T-helper 2 cell treated with Interferon-gamma antibody and Interleukin-4, amounts not matched to agents 5 μg/mL and 100 μg/mL, for 36 hours (primary cell): ENCODE measurements around the gene TP53INP2.
A peak's percentile ranks its signal among the peaks of the same experiment; 100 is the strongest.

Source experiments
- DNase-seq: peaks from one replicate; pipeline ENCODE4 v3.0.0; 2021; ENCODE audit warnings: low spot score
- H3K27ac Mint-ChIP-seq: one replicate; pipeline ENCODE4 v1.8.0; 2021; ENCODE audit warnings: mild to moderate bottlenecking, mixed read lengths
- H3K27me3 Mint-ChIP-seq: one replicate; pipeline ENCODE4 v1.8.0; 2021; ENCODE audit warnings: low read depth, mixed read lengths
- H3K36me3 Mint-ChIP-seq: one replicate; pipeline ENCODE4 v1.8.0; 2021; ENCODE audit warnings: low read depth, mixed read lengths
- H3K4me1 Mint-ChIP-seq: one replicate; pipeline ENCODE4 v1.8.0; 2021; ENCODE audit warnings: low read depth, mixed read lengths
- H3K4me3 Mint-ChIP-seq: one replicate; pipeline ENCODE4 v1.8.0; 2022; ENCODE audit warnings: mild to moderate bottlenecking, moderate library complexity, mixed read lengths
- H3K9me3 Mint-ChIP-seq: one replicate; pipeline ENCODE4 v1.8.0; 2021; ENCODE audit warnings: mixed read lengths

TP53INP2 gene

GRCh38 chr20:34691838-34692237 lies 12.3 kb upstream of the TP53INP2 start:
- H3K36me3 Mint-ChIP-seq = no peaks in the 10 kb centered on the region
- H3K27me3 Mint-ChIP-seq = peaks cover 3% of the 10 kb centered on the region
- H3K9me3 Mint-ChIP-seq = no peaks in the 10 kb centered on the region
- no peaks in the 10 kb centered on the region for H3K4me1 Mint-ChIP-seq
- no peak overlapping the region for H3K27ac Mint-ChIP-seq
- no peak overlapping the region for H3K4me3 Mint-ChIP-seq
- no peak for DNase-seq

DNA sequence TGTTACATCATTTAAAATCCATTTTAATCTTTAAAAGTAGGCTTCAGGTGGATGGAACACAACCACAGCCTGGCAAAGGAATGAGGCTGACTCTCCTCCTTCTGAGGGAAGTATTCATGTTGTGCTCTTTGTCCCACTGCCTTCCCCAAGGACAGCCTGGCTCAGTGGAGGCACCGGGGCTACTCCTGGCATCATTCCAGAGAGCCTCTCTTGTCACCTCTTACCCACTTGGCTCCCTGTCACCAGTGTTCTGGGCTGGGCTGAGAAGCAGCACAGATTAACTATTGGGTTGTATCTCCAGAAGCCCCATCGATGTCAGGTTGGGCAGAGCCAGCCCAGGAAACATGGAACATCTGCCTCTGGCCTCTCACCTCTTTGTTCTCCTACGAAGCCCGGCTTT lies 10.7 kb upstream of the TP53INP2 start:
- no peak for DNase-seq
- no peaks in the 10 kb centered on the region for H3K4me1 Mint-ChIP-seq
- H3K27ac Mint-ChIP-seq = no peak overlapping the region
- peaks cover 3% of the 10 kb centered on the region for H3K27me3 Mint-ChIP-seq
- no peaks in the 10 kb centered on the region for H3K9me3 Mint-ChIP-seq
- H3K36me3 Mint-ChIP-seq = no peaks in the 10 kb centered on the region
- no peak overlapping the region for H3K4me3 Mint-ChIP-seq

DNA sequence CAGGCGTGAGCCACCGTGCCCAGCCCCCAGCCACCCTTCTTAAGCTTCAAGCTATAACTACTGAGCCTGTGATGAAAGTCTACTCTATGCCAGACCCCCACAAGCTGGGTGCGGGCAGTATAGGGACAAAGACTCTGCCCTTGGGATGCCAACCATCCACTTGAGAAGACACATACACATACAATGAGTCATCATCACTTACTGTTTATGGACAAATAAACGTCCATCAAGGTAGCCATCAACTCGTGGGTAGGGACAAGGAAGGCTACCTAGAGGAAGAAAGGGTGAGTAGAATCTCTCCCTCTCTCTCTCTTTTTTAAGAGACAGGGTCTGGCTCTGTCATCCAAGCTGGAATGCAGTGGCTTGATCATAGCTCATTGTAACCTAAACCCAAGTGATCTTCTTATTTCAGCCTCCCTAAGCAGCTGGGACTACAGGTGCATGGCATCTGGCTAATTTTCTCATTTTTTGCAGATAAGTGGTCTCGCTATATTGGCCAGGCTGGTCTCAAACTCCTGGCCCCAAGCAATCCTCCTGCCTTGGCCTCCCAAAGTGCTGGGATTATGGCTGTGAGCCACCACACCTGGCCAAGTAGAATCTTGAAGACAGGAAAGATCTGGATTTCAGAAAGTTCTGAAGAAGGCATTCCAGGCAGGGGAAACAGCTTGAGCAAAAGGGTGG lies 2.6 kb upstream of the TP53INP2 start:
- H3K27ac Mint-ChIP-seq = no peak overlapping the region
- H3K36me3 Mint-ChIP-seq = no peaks in the 10 kb centered on the region
- peaks cover 20% of the 10 kb centered on the region for H3K4me1 Mint-ChIP-seq
- no peak overlapping the region for H3K4me3 Mint-ChIP-seq
- H3K9me3 Mint-ChIP-seq = no peaks in the 10 kb centered on the region
- H3K27me3 Mint-ChIP-seq = peaks cover 14% of the 10 kb centered on the region
- DNase-seq = no peak

DNA sequence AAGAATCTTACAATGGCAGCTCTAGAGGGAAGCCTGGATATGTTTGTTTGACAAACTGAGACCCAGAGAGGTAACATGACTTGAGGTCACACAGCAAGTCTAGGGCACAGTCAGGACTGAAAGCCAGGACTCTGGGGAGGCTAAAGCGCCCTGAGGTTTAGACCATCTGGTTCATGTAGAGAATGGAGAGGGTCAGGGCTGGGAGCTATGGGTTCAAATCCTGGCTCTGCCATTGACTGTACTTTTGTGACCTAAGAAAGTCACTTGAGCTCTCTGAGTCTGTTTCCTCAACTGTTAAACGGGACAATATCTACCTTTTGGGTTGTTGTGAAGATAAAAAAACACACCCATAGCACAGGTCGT lies 1.1 kb upstream of the TP53INP2 start:
- Mint-ChIP-seq H3K27me3 (peaks cover 14% of the 10 kb centered on the region), H3K9me3 (no peaks in the 10 kb centered on the region), H3K36me3 (no peaks in the 10 kb centered on the region), H3K27ac (peak overlapping the region; percentile 93), H3K4me1 (peaks cover 23% of the 10 kb centered on the region), H3K4me3 (peak overlapping the region; percentile 90)
- DNase-seq = no peak

GRCh38 chr20:34703424-34704176 lies 544 bp upstream of the TP53INP2 start:
- Mint-ChIP-seq H3K36me3 (no peaks in the 10 kb centered on the region), H3K9me3 (no peaks in the 10 kb centered on the region), H3K27ac (peak overlapping the region; percentile 93), H3K4me3 (peak overlapping the region; percentile 90), H3K4me1 (peaks cover 27% of the 10 kb centered on the region), H3K27me3 (peaks cover 14% of the 10 kb centered on the region)
- DNase-seq = no peak

- peak overlapping the region; percentile 94 for H3K27ac Mint-ChIP-seq
- H3K27me3 Mint-ChIP-seq = peaks cover 12% of the 10 kb centered on the region
- peak overlapping the region; percentile 93 for H3K4me3 Mint-ChIP-seq
- H3K36me3 Mint-ChIP-seq = no peaks in the 10 kb centered on the region
- H3K9me3 Mint-ChIP-seq = no peaks in the 10 kb centered on the region
- DNase-seq = no peak
- peaks cover 28% of the 10 kb centered on the region for H3K4me1 Mint-ChIP-seq
Measured at GRCh38 chr20:34705008-34705396, 858 bp downstream of the TP53INP2 start.

DNA sequence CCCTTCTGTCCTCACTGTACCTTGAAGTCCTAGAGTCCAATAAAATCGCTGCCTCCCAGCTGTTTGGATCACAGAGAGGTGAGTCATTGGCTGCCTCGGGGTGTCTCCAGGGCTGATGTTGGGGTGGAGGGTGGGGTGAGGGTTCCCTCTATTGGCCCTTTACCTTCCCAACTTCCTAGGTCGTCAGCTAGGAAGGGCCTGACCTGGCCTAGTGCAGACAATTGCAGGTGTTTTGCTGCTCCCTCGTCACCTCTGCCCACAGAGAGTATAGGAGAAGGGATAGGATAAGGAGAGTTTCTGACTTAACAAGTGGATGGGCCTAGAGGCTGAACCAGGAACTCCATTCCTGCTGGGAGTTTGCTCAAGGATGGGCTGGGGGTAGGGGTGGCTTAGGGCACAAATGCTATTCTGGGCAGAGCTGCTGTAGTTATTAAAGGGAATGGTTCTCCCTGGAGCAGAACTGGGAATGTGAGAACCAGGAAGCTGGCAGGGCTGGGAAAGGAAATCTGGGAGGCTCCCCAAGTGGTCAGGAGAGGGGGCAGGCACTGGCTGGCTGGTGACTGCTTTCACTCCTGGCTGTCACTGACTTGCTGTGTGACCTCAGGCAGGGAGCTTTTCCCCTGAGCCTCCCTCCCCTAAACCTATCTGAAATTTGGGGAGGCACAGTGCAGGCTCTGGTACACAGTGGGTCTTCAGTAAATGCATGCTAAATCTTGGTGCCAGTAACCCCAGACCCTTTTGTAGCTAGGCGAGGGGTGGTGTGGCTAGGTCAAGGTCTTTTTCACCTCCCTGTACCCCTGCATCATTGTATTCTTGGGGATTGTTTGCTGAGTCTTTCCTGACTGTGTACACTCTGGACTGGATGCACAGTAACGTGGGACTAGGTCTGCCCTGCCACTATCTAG lies 1.5 kb downstream of the TP53INP2 start:
- Mint-ChIP-seq H3K27ac (peak overlapping the region; percentile 60), H3K36me3 (no peaks in the 10 kb centered on the region), H3K9me3 (no peaks in the 10 kb centered on the region), H3K4me1 (peaks cover 33% of the 10 kb centered on the region), H3K27me3 (peaks cover 17% of the 10 kb centered on the region), H3K4me3 (peak overlapping the region; percentile 93)
- DNase-seq = no peak

GRCh38 chr20:34706302-34706875 lies 2.2 kb downstream of the TP53INP2 start:
- peaks cover 34% of the 10 kb centered on the region for H3K4me1 Mint-ChIP-seq
- H3K27ac Mint-ChIP-seq = no peak overlapping the region
- DNase-seq = no peak
- no peak overlapping the region for H3K4me3 Mint-ChIP-seq
- H3K36me3 Mint-ChIP-seq = no peaks in the 10 kb centered on the region
- peaks cover 19% of the 10 kb centered on the region for H3K27me3 Mint-ChIP-seq
- no peaks in the 10 kb centered on the region for H3K9me3 Mint-ChIP-seq

GRCh38 chr20:34706912-34707784 lies 3.0 kb downstream of the TP53INP2 start:
- no peak overlapping the region for H3K4me3 Mint-ChIP-seq
- peaks cover 34% of the 10 kb centered on the region for H3K4me1 Mint-ChIP-seq
- DNase-seq = no peak
- H3K9me3 Mint-ChIP-seq = no peaks in the 10 kb centered on the region
- no peak overlapping the region for H3K27ac Mint-ChIP-seq
- peaks cover 15% of the 10 kb centered on the region for H3K27me3 Mint-ChIP-seq
- H3K36me3 Mint-ChIP-seq = no peaks in the 10 kb centered on the region

- Mint-ChIP-seq H3K27ac (peak overlapping the region; percentile 76), H3K27me3 (peaks cover 7% of the 10 kb centered on the region), H3K4me1 (peaks cover 30% of the 10 kb centered on the region), H3K36me3 (peaks cover 4% of the 10 kb centered on the region), H3K9me3 (no peaks in the 10 kb centered on the region), H3K4me3 (peak overlapping the region; percentile 85)
- DNase-seq = peak; percentile 56
Measured at GRCh38 chr20:34708621-34709043, 4.5 kb downstream of the TP53INP2 start.

- peaks cover 6% of the 10 kb centered on the region for H3K36me3 Mint-ChIP-seq
Measured at GRCh38 chr20:34709044-34709830, 5.1 kb downstream of the TP53INP2 start.

GRCh38 chr20:34709831-34710567 lies 5.9 kb downstream of the TP53INP2 start:
- peaks cover 26% of the 10 kb centered on the region for H3K4me1 Mint-ChIP-seq
- H3K27ac Mint-ChIP-seq = peak overlapping the region; percentile 90
- DNase-seq = peak; percentile 62
- peaks cover 11% of the 10 kb centered on the region for H3K36me3 Mint-ChIP-seq
- H3K4me3 Mint-ChIP-seq = peak overlapping the region; percentile 85
- peaks cover 7% of the 10 kb centered on the region for H3K27me3 Mint-ChIP-seq
- H3K9me3 Mint-ChIP-seq = no peaks in the 10 kb centered on the region

More at GRCh38 chr20:34709044-34709830, 5.1 kb downstream of the TP53INP2 start:
- Mint-ChIP-seq H3K4me3 (peak overlapping the region; percentile 85), H3K4me1 (peaks cover 31% of the 10 kb centered on the region), H3K27me3 (peaks cover 7% of the 10 kb centered on the region), H3K9me3 (no peaks in the 10 kb centered on the region), H3K27ac (peak overlapping the region; percentile 90)
- DNase-seq = peak; percentile 86
